ENCODE measurements around the gene P3H3.

GRCh38 chr12:6833189-6833890, 5.1 kb downstream of the P3H3 start:
- TF ChIP-seq FOXM1 (IDR thresholded peaks at IDR 0.05; ENCODE audit: borderline replicate concordance, low read depth) (no peak), EP300 (IDR thresholded peaks at IDR 0.05; ENCODE audit: borderline replicate concordance) (no peak), YY1 (IDR thresholded peaks at IDR 0.05; ENCODE audit: low read depth) (no peak)
